K562 (cell line): ENCODE data around the gene NHLH2. TPM values are rescaled to one million over a fixed set of nuclear protein-coding genes. Genes with fewer than 3 reads are reported as not detected.

Experiments used
- ATAC-seq: fragments of 200-7000 bp; cut with Tn5 transposase; 3 replicates; pipeline ENCODE4 v1.9.1; 2020; ENCODE audit warnings: moderate library complexity
- BruUV-seq: library from RNA; stranded (reverse); fragments of 400-500 nt; replicated peaks from 2 replicates; lab custom pipeline; 2021; lab: Mats Ljungman, UMichigan
- CTCF ChIA-PET: fragments of 300-600 bp; formaldehyde crosslinking; extraction: SDS; loops from one replicate; lab custom pipeline; 2021; ENCODE audit warnings: low intra/inter-chr PET ratio; lab: Yijun Ruan, JAX
- POLR2A ChIA-PET: fragments of 300-600, 350-650 bp; sonication (Branson Sonifier 250); formaldehyde crosslinking; extraction: SDS; loops from one replicate; lab custom pipeline; 2021; ENCODE audit warnings: antibody characterized with exemption, inconsistent platforms; lab: Yijun Ruan, JAX
- DNase-seq, 4 experiments: peaks; one replicate each; pipeline versions ENCODE4 v3.0.0 to v3.0.0-alpha.2; 2011 to 2018; ENCODE audit warnings: low spot score in 3 of 4, mixed read lengths in 3 of 4; ENCODE audit errors: extremely low read depth in 1 of 4
- FAIRE-seq: peaks from 2 replicates; lab custom pipeline; 2011; peaks lifted over from hg19 to GRCh38; lab: Jason Lieb, UNC
- H2AFZ ChIP-seq: 2 replicates; pipeline ENCODE4 v1.6.0; 2011; ENCODE audit warnings: low read depth, low read length, control low read depth, inconsistent platforms
- H3K27ac ChIP-seq: fragments of 200-600 bp; 3 replicates; pipeline ENCODE4 v1.8.0; 2011; ENCODE audit warnings: low read depth, mild to moderate bottlenecking, control low read depth, inconsistent platforms, low read length, moderate library complexity, mixed read lengths; ENCODE audit errors: extremely low read depth
- H3K27me3 ChIP-seq, 2 experiments: fragments of 300-600 bp in 1 of 2; 2 replicates in 1 of 2; 3 replicates in 1 of 2; pipeline versions ENCODE4 v1.6.0 to v1.8.0; 2011; ENCODE audit warnings: inconsistent platforms in 2 of 2, low read length in 2 of 2, mild to moderate bottlenecking in 1 of 2, mixed read lengths in 1 of 2, moderate library complexity in 1 of 2; ENCODE audit not compliant: control insufficient read depth in 2 of 2, insufficient read depth in 2 of 2
- H3K36me3 ChIP-seq: fragments of 300-600 bp; 3 replicates; pipeline ENCODE4 v1.8.0; 2011; ENCODE audit warnings: mild to moderate bottlenecking, low read length, inconsistent platforms; ENCODE audit not compliant: control insufficient read depth, insufficient read depth
- H3K4me1 ChIP-seq, 2 experiments: fragments of 200-600 bp in 1 of 2; replicated peaks in 1 of 2; 2 replicates in 1 of 2; 3 replicates in 1 of 2; pipeline versions ENCODE4 v1.5.1 to v1.8.0; 2011; ENCODE audit warnings: inconsistent platforms in 2 of 2, low read length in 2 of 2, mild to moderate bottlenecking in 1 of 2, mixed read lengths in 1 of 2, moderate library complexity in 1 of 2; ENCODE audit not compliant: control insufficient read depth in 2 of 2, insufficient read depth in 2 of 2
- H3K4me2 ChIP-seq: 2 replicates; pipeline ENCODE4 v1.6.1; 2011; ENCODE audit warnings: low read length, control low read depth, inconsistent platforms, mixed read lengths; ENCODE audit not compliant: insufficient read depth
- H3K4me3 ChIP-seq: fragments of 200-600 bp; sonication (generic), shearing (Covaris generic); 2 replicates; pipeline ENCODE4 v1.5.1; 2016; ENCODE audit warnings: control low read depth, inconsistent platforms
- H3K79me2 ChIP-seq: fragments of 200-600 bp; 3 replicates; pipeline ENCODE4 v1.8.0; 2011; ENCODE audit warnings: low read length, inconsistent platforms; ENCODE audit not compliant: control insufficient read depth, insufficient read depth
- H3K9ac ChIP-seq, 2 experiments: 2 replicates each; pipeline versions ENCODE4 v1.6.0 to v1.6.1; 2011; ENCODE audit warnings: low read depth in 2 of 2, low read length in 2 of 2, control low read depth in 1 of 2, inconsistent platforms in 1 of 2, mild to moderate bottlenecking in 1 of 2, mixed read lengths in 1 of 2; ENCODE audit not compliant: insufficient read depth in 1 of 2
- H3K9me1 ChIP-seq: one replicate; pipeline ENCODE4 v1.6.0; 2011; ENCODE audit warnings: inconsistent platforms, mild to moderate bottlenecking, low read length, moderate library complexity; ENCODE audit not compliant: control insufficient read depth, insufficient read depth
- H3K9me3 ChIP-seq: replicated peaks from 2 replicates; pipeline ENCODE4 v1.5.1; 2011; ENCODE audit warnings: low read depth, low read length, inconsistent platforms; ENCODE audit not compliant: control insufficient read depth, insufficient read depth
- H4K20me1 ChIP-seq: replicated peaks from 2 replicates; pipeline ENCODE4 v1.6.1; 2011; ENCODE audit warnings: low read length, inconsistent platforms, mixed read lengths; ENCODE audit not compliant: control insufficient read depth, insufficient read depth
- ARID4B ChIP-seq: sonication (generic); formaldehyde crosslinking; IDR thresholded peaks from 2 replicates; pipeline ENCODE4 v1.8.0; 2022; ENCODE audit warnings: mild to moderate bottlenecking, missing genetic modification reagents
- CCNT2 ChIP-seq: IDR thresholded peaks from 2 replicates; pipeline ENCODE4 v1.6.1; 2011; ENCODE audit warnings: borderline replicate concordance, low read depth, mild to moderate bottlenecking, moderate library complexity, mixed read lengths, low read length; ENCODE audit not compliant: insufficient read length; ENCODE audit errors: extremely low read depth
- ELF2 ChIP-seq: fragments of 250-450 bp; sonication (Bioruptor Pico); IDR thresholded peaks from 2 replicates; pipeline ENCODE4 v1.5.0; 2021; ENCODE audit warnings: mild to moderate bottlenecking
- ETS1 ChIP-seq: conservative IDR thresholded peaks from 2 replicates; pipeline ENCODE4 v1.6.1; 2011; ENCODE audit warnings: low read depth, mild to moderate bottlenecking, low read length; ENCODE audit not compliant: control insufficient read depth
- HLTF ChIP-seq: fragments of 450-650 bp; IDR thresholded peaks from 2 replicates; pipeline ENCODE4 v1.6.1; 2016
- LCOR ChIP-seq: sonication (generic); formaldehyde crosslinking; IDR thresholded peaks from 2 replicates; pipeline ENCODE4 v1.8.0; 2022; ENCODE audit warnings: mild to moderate bottlenecking, missing genetic modification reagents
- MITF ChIP-seq: IDR thresholded peaks from 2 replicates; pipeline ENCODE4 v1.6.1; 2014; ENCODE audit warnings: antibody characterized with exemption
- MYBL2 ChIP-seq, 2 experiments: fragments of 450-650 bp in 1 of 2; sonication (generic) in 1 of 2; formaldehyde crosslinking in 1 of 2; IDR thresholded peaks; 2 replicates each; pipeline versions ENCODE4 v1.6.1 to v1.8.1; 2017 to 2022; ENCODE audit warnings: borderline replicate concordance in 1 of 2, inconsistent platforms in 1 of 2, low read depth in 1 of 2, mild to moderate bottlenecking in 1 of 2, missing genetic modification reagents in 1 of 2, moderate library complexity in 1 of 2
- RBM25 ChIP-seq: fragments of 200-400 bp; formaldehyde crosslinking; IDR thresholded peaks from 2 replicates; pipeline ENCODE4 v1.6.1; 2018; ENCODE audit warnings: low read length, low read depth, moderate library complexity; ENCODE audit not compliant: severe bottlenecking
- SETDB1 ChIP-seq: IDR thresholded peaks from one replicate; pipeline ENCODE4 v1.6.1; 2012; ENCODE audit warnings: low read length, control low read depth, inconsistent platforms
- SMAD3 ChIP-seq: fragments of 450-650 bp; formaldehyde crosslinking; conservative IDR thresholded peaks from 2 replicates; pipeline ENCODE4 v1.4.0; 2020; ENCODE audit warnings: mild to moderate bottlenecking
- SP1 ChIP-seq: sonication (generic); formaldehyde crosslinking; IDR thresholded peaks from 2 replicates; pipeline ENCODE4 v1.8.1; 2022; ENCODE audit warnings: mild to moderate bottlenecking, missing genetic modification reagents
- SREBF2 ChIP-seq: sonication (generic); formaldehyde crosslinking; IDR thresholded peaks from 2 replicates; pipeline ENCODE4 v1.4.0; 2020; ENCODE audit warnings: mild to moderate bottlenecking, missing genetic modification reagents
- ZBED1 ChIP-seq: IDR thresholded peaks from 2 replicates; pipeline ENCODE4 v1.6.1; 2014
- ZEB2 ChIP-seq: fragments of 450-650 bp; IDR thresholded peaks from 2 replicates; pipeline ENCODE4 v1.6.1; 2016
- ZNF140 ChIP-seq: fragments of 250-450 bp; sonication (Bioruptor Pico); IDR thresholded peaks from 2 replicates; pipeline ENCODE4 v1.8.0; 2021; ENCODE audit warnings: moderate library complexity, mild to moderate bottlenecking, inconsistent platforms
- ZZZ3 ChIP-seq: fragments of 450-650 bp; IDR thresholded peaks from 2 replicates; pipeline ENCODE4 v1.6.1; 2016; ENCODE audit warnings: antibody characterized with exemption, mild to moderate bottlenecking, moderate library complexity
- WGBS: fragments of 100-300 bp; shearing (Covaris generic); methylation state at CpG from one replicate; pipeline ENCODE4 v1.1.6; 2016; ENCODE audit warnings: low coverage, mixed read lengths; ENCODE audit not compliant: insufficient coverage; ENCODE audit errors: missing lambda C conversion rate; 5-methylcytosine and 5-hydroxymethylcytosine counted together
- in situ Hi-C: fragments of 300-500 bp; cut with MboI; formaldehyde crosslinking; loops from 4 replicates; pipeline ENCODE4 v1.15.0; 2018; ENCODE audit warnings: inconsistent platforms, mixed read lengths
- intact Hi-C: fragments of 100-400 bp; cut with micrococcal nuclease; formaldehyde crosslinking; loops from 2 replicates; pipeline ENCODE4 v1.14.2; 2022
- polyA plus RNA-seq, 8 experiments: library from polyadenylated mRNA; depleted of rRNA in 4 of 8; stranded (reverse) in 5 of 8; unstranded in 3 of 8; fragments of >200 nt; fragmentation: Nextera tagmentation in 2 of 8; fragmentation: Illumina TruSeq in 1 of 8; extraction: Ambion mirVana in 2 of 8; extraction: Trizol in 1 of 8; gene quantifications; 2 replicates each; pipeline versions ENCODE4 v1.2.1 to v1.2.3, GENCODE V29; 2011 to 2014; ENCODE audit warnings: inconsistent platforms in 1 of 8, missing spikeins in 1 of 8
- total RNA-seq, 7 experiments: library from RNA; depleted of rRNA in 6 of 7; stranded (reverse); fragments of >200 nt in 6 of 7; fragmentation: Illumina TruSeq in 2 of 7; extraction: Trizol in 2 of 7; gene quantifications; 2 replicates each; pipeline versions ENCODE4 v1.2.1 to v1.2.3, GENCODE V29; 2011 to 2021; ENCODE audit warnings: low replicate concordance in 1 of 7

Gene NHLH2
- total and polyA plus RNA-seq, 9 of the 15 experiments (the other 6 are each of a cell fraction or from before 2014, with no cell fraction given): not detected

GRCh38 chr1:115880981-115881672 lies 40.2 kb upstream of the NHLH2 start:
- H3K27me3 ChIP-seq: peaks cover 8 to 14% of the 10 kb centered on the region in 2 experiments; a peak in 3 of 5 replicates
- no TSS peak for BruUV-seq
- H4K20me1 ChIP-seq: no peaks in the 10 kb centered on the region
- H3K36me3 ChIP-seq: no peaks in the 10 kb centered on the region
- DNase-seq (no peak), FAIRE-seq (no peak), ATAC-seq (no peak)
- ChIA-PET POLR2A (no interaction called here), CTCF (no interaction called here)
- intact Hi-C loops (loop anchor here (5.0 to 10.0 kb wide), 2 partner anchors 74 to 104 kb away; no protein-coding TSS in a partner anchor), in situ Hi-C loops (no loop called here)
- no peak overlapping the region for H2AFZ ChIP-seq
- no peaks in the 10 kb centered on the region for H3K4me1 ChIP-seq
- H3K27ac ChIP-seq: no peak overlapping the region
- H3K4me3 ChIP-seq: no peak overlapping the region
- no peaks in the 10 kb centered on the region for H3K79me2 ChIP-seq
- H3K4me2 ChIP-seq: no peak overlapping the region
- no peak overlapping the region for H3K9ac ChIP-seq
- WGBS: 0% methylated on average over 1 of the region's 1 CpG
- H3K9me3 ChIP-seq: no peaks in the 10 kb centered on the region
- no peaks in the 10 kb centered on the region for H3K9me1 ChIP-seq
- no peak for TF ChIP-seq ARID4B (CRISPR knock-in tag)
- TF ChIP-seq ZEB2: no peak
- no peak for TF ChIP-seq HLTF
- no peak for TF ChIP-seq SMAD3
- TF ChIP-seq RBM25: no peak
- no peak for TF ChIP-seq ZZZ3
- TF ChIP-seq ZNF140 (CRISPR knock-in tag): no peak
- TF ChIP-seq MITF: no peak
- no peak for TF ChIP-seq SP1 (CRISPR knock-in tag)
- TF ChIP-seq LCOR (CRISPR knock-in tag): no peak
- no peak for TF ChIP-seq CCNT2
- TF ChIP-seq SREBF2: no peak
- TF ChIP-seq SETDB1: no peak
- TF ChIP-seq ELF2 (CRISPR knock-in tag): no peak
- no peak for TF ChIP-seq MYBL2 (IDR thresholded peaks at IDR 0.05; ENCODE audit: low read depth)
- no peak for TF ChIP-seq MYBL2 (CRISPR knock-in tag; IDR thresholded peaks at IDR 0.05; ENCODE audit: borderline replicate concordance)
- TF ChIP-seq ETS1: no peak
- no peak for TF ChIP-seq ZBED1
